CD4-positive, alpha-beta T cell treated with Interferon alpha-2 for 1 hour (primary cell): ENCODE results near the gene TSC2.

Source experiments
- DNase-seq, 2 donors: peaks; one replicate each; pipeline ENCODE4 v3.0.0-alpha.2; 2020 to 2022

TSC2 gene

GRCh38 chr16:2047330-2048115 is at the start of gene TSC2, which contains the start of gene NTHL1:
Gene TSC2, plus strand, starts transcription at chr16:2047985. Its CDS starts 631 bp downstream, at chr16:2048616.
Gene NTHL1, minus strand, starts transcription at chr16:2047834. Its CDS starts 11 bp downstream, at chr16:2047823.
- DNase-seq: peak; percentile 93 to 94

DNA sequence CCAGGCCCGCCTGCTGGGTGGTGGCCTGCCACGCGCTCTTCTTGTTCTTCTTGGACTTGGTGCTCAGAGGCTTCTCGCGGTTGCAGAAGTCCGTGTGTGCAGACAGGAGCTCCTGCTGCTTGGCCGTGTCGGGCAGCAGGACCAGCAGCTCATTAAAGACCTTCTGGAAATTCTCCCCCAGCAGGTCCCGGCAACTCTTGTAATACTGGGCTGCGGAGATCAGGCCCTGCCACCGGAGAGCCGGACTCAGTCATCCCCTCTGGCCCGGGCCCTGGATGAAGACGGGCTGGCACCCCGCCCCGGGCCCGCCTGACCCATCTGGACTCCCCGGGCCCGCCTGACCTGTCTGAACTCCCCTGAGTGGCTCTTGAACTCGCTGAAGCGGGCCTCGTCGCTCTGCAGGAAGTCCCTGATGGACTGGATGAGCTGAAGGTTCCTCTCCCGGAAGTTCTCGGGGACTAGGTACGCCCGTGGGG is 49.4 kb upstream of the TSC2 start:
- DNase-seq: no peak

DNA sequence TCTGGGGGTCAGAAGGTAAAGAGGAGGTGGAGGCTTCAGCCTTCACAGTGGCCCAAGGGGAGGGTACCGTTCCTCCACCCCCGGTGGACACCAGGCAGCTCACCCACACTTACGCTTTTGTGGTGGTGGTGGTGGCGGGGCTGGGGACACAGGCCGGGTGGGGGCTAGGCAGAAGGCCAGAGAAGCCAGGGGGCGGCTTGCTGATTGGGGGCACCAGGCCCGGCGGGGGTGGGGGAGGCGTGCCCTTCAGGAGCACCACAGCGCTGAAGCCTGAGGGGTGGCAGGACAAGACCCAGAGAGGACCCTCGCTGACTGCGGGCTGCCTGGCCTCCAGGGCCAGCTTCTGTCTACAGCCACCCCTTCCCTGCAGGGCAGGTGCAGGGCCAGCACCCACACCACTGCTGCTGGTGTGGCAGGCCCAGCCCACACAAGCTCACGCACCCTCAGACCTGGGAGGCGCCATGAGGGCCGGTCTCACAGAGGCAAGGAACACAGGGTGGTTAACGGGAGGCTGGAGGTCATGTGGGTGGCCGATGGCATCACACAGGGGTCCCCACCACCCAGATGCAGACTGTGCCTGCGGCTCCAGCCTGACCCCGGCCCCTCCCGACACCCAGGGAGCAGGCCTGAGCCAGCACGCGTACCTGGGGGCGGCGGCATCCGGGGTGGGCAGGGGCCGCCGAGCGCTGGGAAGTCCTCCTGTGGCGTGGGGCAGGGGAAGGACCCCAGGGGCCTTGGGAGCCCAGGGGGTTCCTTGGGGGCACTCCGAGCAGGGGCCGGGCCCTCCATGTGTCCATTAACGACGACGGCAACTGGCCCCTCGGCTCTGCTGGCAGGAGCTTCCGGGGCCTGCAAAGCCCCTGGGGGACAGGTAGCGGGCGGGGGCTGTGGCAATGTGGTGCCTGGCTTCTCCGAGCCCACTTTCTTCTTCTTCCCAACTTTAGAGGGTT is 48.7 kb upstream of the TSC2 start:
- no peak for DNase-seq

DNA sequence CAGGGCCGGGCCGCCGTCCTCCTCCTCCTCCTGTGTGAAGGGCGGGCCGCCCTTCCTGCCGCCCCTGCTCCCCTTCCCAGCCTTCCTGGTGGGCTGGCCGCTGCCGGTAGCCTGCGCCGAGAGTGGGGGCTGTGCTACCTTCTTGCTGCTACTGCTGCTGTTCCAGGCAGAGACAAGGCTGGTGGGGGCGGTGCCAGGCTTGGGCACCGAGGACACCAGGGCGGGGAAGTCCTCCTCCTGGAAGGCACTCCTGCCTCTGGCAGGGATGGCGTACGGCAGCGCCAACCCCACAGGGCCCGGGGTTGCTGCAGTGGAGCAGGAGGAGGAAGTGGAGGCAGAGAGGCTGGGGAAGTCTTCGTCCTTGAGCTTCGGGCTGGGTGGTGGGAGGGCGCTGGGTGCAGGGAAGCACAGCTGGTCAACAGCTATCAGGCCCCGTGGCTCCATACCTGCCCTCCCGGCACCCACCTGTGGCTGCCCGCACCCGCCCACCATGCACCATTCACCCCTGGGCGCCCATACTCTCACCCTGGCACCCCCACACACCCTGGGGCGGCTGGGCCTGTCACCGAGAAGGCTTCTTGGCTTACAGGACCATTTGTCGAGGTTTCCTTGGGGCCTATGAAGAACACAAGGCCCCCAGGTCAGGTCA is 47.8 kb upstream of the TSC2 start:
- DNase-seq: no peak

GRCh38 chr16:2001035-2001434 is 46.8 kb upstream of the TSC2 start:
- DNase-seq: no peak

DNA sequence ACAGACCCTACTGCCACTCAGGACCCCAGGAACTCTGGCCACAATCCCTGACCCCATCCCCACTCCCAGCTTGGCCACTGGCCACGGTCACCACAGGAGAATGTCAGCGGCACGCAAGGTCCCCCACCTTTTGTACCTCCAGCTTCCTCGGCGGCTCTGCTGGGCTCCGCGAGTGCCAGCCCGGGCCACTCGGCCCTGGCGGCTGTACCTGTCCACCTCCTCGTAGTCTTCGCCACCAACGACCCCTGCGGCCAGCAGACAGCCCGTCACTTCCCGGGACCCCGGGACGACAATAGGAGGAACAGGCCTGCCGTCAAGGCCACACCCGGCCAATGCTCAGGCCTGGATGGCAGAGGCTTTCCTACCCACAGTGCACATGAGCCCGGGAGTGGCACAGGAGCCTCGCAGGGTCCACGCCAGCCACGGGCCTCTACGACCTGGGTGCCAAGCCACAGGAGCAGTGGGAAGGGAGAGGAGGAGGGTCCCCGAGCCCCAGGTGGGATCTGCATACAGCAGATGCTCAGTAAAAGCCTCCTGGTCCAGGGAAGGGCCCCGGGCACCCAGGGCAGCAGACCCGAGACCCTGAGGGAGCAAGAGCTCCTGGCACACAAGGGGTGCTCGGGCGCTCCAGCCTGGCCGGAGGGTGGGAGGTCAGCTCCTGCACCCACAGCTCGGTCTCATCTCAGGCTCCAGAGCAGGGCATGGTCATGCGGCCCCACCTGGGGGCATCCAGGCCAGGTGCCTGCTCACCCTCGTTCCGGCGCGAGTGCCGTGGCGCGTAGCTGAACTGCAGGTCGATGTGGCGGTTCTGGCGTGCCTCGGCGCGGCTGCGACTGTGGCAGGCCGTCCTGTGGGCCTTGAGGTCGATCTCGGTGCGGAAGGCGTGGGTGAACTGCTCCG is 46.1 kb upstream of the TSC2 start:
- no peak for DNase-seq

GRCh38 chr16:2002406-2003230 is 45.2 kb upstream of the TSC2 start:
- no peak for DNase-seq

- DNase-seq: no peak
These were observed 44.5 kb upstream of the TSC2 start for GRCh38 chr16:2003231-2003826.

GRCh38 chr16:2003827-2004641 is 43.8 kb upstream of the TSC2 start:
- peak; percentile 84 to 88 for DNase-seq

DNA sequence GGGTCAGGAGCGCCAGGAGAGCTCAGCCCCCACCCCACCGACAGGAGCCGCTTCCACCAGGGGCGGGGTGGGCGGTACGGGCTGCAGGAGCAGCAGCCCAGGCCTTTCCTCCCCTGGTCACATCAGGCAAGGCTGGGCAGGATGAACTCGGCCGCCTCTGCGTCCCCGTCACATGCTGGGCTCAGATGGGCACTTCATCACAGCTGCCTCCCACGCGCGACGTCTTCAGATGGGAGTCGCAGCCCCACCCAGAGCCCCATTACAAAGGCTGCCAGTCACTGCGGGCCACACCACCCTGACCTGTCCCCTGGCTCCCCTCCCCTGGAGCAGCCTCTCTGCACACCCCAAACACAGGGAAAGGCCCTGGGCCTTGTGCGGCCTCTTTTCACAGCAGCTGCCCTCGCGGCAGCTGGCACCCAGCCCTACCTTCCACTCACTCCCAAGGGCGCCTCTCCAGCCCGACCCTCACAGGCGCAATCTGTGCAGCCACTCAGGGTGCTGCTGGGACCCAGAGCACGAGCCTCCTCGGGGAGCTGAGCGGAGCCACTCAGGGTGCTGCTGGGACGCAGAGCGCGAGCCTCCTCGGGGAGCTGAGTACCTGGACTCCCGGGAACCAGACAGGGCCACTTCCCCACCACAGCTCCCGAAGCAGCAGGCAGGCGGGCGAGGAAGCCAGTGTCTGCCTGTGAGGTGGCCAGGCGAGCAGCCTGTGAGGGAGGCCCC is 42.8 kb upstream of the TSC2 start:
- DNase-seq: no peak

- no peak for DNase-seq
These were observed 42.1 kb upstream of the TSC2 start for GRCh38 chr16:2005646-2006045.

DNA sequence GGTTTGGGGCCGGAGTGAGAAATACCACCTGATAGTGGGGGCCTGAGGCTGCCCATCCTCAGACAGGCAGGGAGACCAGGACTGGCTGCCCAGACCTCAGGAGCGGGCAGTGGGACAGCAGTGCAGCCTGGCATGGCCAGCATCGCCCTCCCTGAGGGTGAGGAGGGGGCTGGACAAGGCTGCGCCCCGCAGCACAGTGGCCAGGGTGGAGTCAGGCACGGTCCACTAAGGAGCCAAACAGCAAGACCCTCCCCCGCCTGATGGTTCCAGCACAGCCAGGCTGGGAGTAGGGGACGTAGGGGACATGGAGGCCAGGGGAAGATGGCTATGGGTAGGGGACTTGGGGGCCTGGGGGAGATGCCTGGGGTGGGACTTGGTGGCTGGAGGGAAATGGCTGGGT is 41.5 kb upstream of the TSC2 start:
- no peak for DNase-seq

DNA sequence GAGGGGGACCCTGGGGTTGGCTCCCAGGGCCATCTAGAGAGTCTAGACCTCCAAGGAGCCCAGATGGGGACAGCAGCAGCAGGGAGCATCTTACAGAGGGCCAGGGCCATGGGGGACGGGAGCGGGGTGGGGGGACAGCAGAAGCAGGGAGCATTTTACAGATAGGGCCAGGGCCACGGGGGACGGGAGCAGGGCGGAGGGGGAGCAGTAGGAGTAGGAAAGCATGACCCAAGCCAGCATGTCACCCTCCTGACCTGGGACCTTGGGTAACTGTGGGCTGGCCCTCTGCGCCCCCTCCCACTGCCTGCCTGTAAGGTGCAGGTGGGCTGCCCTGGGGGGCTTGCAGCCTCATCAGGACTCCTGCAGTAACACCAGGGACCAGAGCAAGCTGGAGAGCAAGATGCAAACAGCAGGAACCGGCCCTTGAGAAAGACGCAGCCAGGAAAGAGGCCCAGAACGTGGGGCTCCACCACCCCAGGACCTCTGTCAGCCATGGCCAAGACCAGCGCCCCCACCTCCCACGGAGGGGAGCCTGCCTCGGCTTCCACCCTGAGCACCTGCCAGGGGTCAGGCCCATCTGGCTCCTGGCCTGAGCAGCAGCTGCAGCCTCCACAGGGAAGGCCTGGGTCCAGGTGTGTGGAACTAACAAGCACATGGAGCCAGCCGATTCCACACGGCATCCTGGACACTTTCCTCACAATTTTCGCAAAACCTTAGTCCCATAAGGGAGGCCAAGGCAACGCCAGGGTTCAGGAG is 40.5 kb upstream of the TSC2 start:
- no peak for DNase-seq

GRCh38 chr16:2008009-2008526 is 39.7 kb upstream of the TSC2 start:
- peak in 1 of 2 donors; percentile 26 for DNase-seq

DNA sequence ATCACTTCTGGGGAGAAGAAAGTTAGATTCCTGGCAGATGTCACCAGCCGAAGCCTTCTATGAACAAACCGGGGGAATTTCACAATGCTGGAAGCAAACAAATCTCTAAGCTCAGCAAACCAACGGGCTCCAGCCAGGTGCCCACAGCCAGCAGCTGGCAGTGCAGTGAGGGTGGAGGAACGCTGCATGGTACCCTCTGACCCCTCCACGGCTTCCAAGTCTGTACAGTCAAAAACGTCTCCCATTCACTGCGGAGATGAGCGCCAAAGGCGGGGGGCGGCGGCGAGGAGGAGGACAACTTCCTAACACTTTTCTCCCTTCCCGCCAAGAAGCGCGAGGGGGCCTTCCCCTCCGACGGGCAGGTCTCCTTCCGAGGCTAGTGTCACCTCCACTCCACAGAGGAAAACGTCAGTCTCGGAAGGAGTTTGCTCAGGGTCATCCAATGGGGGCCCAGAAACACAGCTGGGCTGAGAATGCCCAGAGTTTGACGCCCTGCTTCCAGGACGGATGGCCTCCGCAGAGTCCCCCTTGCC is 39.1 kb upstream of the TSC2 start:
- DNase-seq: peak in 1 of 2 donors; percentile 33

- DNase-seq: no peak
These were observed 38.5 kb upstream of the TSC2 start for GRCh38 chr16:2009164-2009711.

DNA sequence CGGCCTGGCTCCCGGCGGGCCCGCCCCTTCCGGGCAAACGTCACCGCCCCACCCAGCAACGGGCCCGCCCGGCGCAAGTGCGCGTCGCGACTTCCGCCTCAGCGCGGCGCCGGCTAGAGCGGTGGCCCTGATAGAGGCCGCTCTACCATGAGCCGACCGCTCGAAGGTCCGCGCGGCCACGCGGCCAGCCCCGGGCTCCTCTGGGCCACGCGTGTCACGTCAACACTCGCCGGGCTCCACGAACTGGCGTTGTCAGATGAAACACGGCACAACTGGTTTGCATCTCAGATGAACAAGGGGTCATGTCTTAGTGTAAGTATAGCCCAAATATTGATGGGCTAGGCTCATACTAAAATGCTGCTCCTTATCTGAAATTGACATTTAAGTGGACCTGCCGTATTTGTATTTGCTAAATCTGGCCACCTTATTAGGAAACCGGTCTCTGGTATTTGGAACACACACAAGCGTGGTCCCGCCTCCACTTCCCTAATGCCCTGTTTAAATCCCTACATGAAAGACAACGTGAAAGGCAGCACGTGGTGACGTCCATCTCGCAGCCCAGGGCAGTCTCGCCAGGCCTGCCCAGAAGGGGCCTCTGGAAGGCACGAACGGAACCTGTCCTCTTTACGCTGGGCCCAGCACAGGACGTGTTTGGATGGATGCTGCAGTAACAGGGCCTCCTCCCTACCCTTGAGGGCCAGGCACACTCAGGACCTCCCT is 37.8 kb upstream of the TSC2 start, which contains the start of gene ZNF598:
Gene ZNF598 (minus strand): TSS at position 31 of the 720 bp plus-strand sequence.
- DNase-seq: peak; percentile 79 to 85
